NCI-H146 treated with DMSO at 0.1 percent for 48 hours (cell line): ENCODE results near the gene FAM151A.

Source experiments
- DNase-seq: peaks from one replicate; lab custom pipeline; 2025; ENCODE audit not compliant: unreplicated experiment; lab: John Stamatoyannopoulos, UW

FAM151A gene

GRCh38 chr1:54623216-54624007, at the start of gene FAM151A:
Gene FAM151A (minus strand): TSS chr1:54623525. CDS start chr1:54623395, 130 bp downstream.
- no peak for DNase-seq

GRCh38 chr1:54671985-54672608, 48.8 kb upstream of the FAM151A start:
- DNase-seq: peak; percentile 35

- no peak for DNase-seq
These were observed 45.2 kb upstream of the FAM151A start for GRCh38 chr1:54668567-54668966.

- no peak for DNase-seq
These were observed 44.5 kb upstream of the FAM151A start for GRCh38 chr1:54667797-54668196.

GRCh38 chr1:54666333-54666732, 43.0 kb upstream of the FAM151A start:
- DNase-seq: no peak

- no peak for DNase-seq
These were observed 42.5 kb upstream of the FAM151A start for GRCh38 chr1:54665852-54666251.

GRCh38 chr1:54664364-54664763, 41.0 kb upstream of the FAM151A start:
- no peak for DNase-seq

- no peak for DNase-seq
These were observed 40.4 kb upstream of the FAM151A start for GRCh38 chr1:54663725-54664124.

- no peak for DNase-seq
These were observed 35.0 kb upstream of the FAM151A start for GRCh38 chr1:54658164-54658913.

GRCh38 chr1:54653036-54653435, 29.7 kb upstream of the FAM151A start:
- DNase-seq: no peak

GRCh38 chr1:54652168-54652567, 28.8 kb upstream of the FAM151A start:
- DNase-seq: no peak

GRCh38 chr1:54651608-54652007, 28.3 kb upstream of the FAM151A start:
- no peak for DNase-seq

- DNase-seq: no peak
These were observed 27.1 kb upstream of the FAM151A start for GRCh38 chr1:54650417-54650816.

GRCh38 chr1:54649921-54650320, 26.6 kb upstream of the FAM151A start:
- no peak for DNase-seq

GRCh38 chr1:54649130-54649898, 26.0 kb upstream of the FAM151A start:
- DNase-seq: no peak

- DNase-seq: no peak
These were observed 22.7 kb upstream of the FAM151A start for GRCh38 chr1:54645806-54646676.

GRCh38 chr1:54643736-54644135, 20.4 kb upstream of the FAM151A start:
- DNase-seq: no peak

- DNase-seq: no peak
These were observed 17.8 kb upstream of the FAM151A start, which contains the start of gene MROH7 for GRCh38 chr1:54640863-54641836. Gene MROH7 (plus strand): TSS chr1:54641786. CDS start chr1:54652927, 11,141 bp downstream.

- no peak for DNase-seq
These were observed 17.0 kb upstream of the FAM151A start for GRCh38 chr1:54640361-54640760.
